Stimulated activated CD4-positive, alpha-beta T cell treated with anti-CD3 and anti-CD28 coated beads, Interleukin-4, amount 100 ng/mL, for 1 hour (primary cell): ENCODE results near the gene APOE.

Experiments used
- DNase-seq: peaks from one replicate; pipeline ENCODE4 v3.0.0-alpha.2; 2020

The APOE gene

DNA sequence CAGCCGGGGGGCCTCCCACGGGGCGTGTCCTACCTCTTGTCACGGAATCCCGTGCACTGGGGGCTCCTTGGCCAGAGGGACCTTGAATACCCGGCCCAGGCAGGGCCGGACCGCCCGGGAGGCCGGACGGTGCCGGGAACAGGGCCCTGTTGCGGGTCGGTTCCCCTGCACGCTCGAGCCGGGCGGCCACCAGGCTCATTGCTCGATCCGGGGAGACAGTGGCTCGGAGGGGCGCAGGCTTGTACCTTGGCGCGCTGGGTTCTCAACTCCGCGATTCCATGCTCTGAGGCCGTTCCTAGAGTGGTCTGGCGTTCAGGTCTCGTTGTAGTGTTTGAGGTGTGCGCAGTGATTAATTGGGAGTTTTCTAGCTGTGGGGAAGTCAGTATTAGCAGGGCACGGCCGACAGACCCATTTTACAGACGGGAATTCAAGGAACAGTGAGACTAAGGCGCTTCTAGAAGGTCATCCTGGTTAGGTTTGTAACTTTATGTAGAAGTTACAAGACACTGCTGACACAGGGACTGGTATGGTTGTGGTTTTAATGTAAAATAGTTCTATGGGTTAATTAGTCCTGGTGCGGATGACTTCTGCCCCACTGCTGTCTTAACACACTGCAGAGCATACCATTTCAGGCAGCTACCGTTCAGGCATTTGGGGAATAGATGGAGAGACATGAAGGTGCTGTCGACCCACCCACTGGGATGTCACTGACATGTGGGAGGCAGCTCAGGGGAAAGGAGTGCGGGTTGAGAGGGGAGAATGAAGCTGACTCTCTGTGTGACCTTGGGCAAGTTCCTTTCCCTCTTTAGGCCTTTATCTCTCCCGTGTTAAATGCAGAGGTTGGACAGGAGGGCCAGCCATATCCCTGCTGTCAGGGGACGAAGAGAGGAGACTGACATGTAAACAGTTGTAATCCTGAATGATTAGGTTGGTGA lies 50.2 kb downstream of the APOE start:
- no peak for DNase-seq

DNA sequence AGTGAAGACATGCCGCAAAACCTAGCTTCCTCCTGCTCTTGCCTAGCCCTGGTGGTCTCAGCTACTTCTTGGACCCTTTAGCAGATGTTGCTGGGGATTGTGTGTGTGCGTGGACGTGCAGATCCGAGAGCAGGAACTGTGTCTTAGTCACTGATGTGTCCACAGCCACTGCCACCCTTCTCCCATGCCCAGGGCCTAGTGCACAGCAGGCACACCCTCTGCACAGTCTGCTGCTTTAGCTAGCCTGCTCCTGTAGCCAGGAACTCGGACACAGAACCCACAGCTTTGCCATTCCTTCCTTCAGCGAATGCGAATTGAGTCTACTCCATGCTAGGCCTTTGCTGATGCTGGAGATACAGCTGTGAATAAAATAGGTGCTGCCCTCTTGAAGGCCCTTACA lies 51.9 kb downstream of the APOE start:
- DNase-seq: no peak

DNA sequence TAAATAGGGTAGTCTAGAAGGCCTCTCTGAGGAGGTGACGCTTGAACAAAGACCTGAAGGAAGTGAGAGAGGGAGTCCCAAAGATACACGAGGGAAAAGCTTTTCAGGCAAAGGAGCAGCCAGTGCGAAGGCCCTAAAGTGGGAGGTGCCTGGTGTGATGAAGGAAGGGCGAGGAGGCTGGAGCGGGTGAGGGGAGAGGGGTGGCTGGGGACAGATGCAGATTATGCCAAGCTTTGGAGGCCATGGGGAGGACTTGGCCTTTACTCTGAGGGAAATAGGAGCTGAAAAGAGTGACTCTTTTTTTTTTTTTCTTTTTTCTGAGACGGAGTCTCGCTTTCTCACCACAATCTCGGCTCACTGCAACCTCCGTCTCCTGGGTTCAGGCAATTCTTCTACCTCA lies 52.5 kb downstream of the APOE start:
- no peak for DNase-seq
